ENCODE data around the gene ATG9A. TPM values are rescaled to one million over a fixed set of nuclear protein-coding genes. Genes with fewer than 3 reads are reported as not detected.
A peak's percentile ranks its signal among the peaks of the same experiment; 100 is the strongest.

ATG9A gene
- total and polyA plus RNA-seq, 2 of the 8 experiments (the other 6 are each of a cell fraction or from before 2014, with no cell fraction given): 43.6 to 66.8 TPM

GRCh38 chr2:219244789-219245147 is 15.3 kb upstream of the ATG9A start:
- peak; percentile 76 for TF ChIP-seq KDM1A (IDR thresholded peaks at IDR 0.05; ENCODE audit: borderline replicate concordance, low read length)
- no peak for TF ChIP-seq ASH2L (IDR thresholded peaks at IDR 0.05; ENCODE audit: low read length)
- no peak for TF ChIP-seq RBBP5 (IDR thresholded peaks at IDR 0.05; ENCODE audit: borderline replicate concordance, low read depth, low read length)
- TF ChIP-seq SRF (IDR thresholded peaks at IDR 0.05; ENCODE audit: low read depth, low read length): no peak
- FAIRE-seq (no peak), DNase-seq (ENCODE audit: low read depth in 1 of 2, low spot score in 2 of 2) (no peak)
- no peak overlapping the region for H2BK120ac ChIP-seq (replicated peaks; ENCODE audit: low read depth, low read length)
- POLR2A ChIA-PET (ENCODE audit: partially characterized antibody): interaction anchor here (1.0 to 14.9 kb wide), 17 partner anchors 9 to 143 kb away, joined by 3 to 190 read pairs (median 6); partner anchors contain the start of genes ABCB6, ANKZF1, ATG9A and DNAJB2
- H4K20me1 ChIP-seq (replicated peaks in 1 of 2; ENCODE audit: control insufficient read depth in 1 of 2, insufficient read depth in 2 of 2, low read length in 2 of 2): no peaks in the 10 kb centered on the region
- H3K9me3 ChIP-seq (ENCODE audit: insufficient read depth in 2 of 2, low read depth in 1 of 2, low read length in 1 of 2): no peaks in the 10 kb centered on the region
- H3K56ac ChIP-seq (replicated peaks; ENCODE audit: insufficient read length, low read depth, low read length): peak overlapping the region; percentile 7
- peaks cover 0 to 5% (median 3%) of the 10 kb centered on the region in 4 experiments; a peak in 3 of 7 replicates for H3K4me1 ChIP-seq (replicated peaks in 1 of 4; ENCODE audit: control insufficient read depth in 3 of 4, insufficient read depth in 4 of 4, low read length in 3 of 4)
- peak overlapping the region; percentile 78 for H4K5ac ChIP-seq (ENCODE audit: insufficient read length, low read depth, low read length)
- H2BK5ac ChIP-seq (ENCODE audit: low read depth, low read length): no peak overlapping the region
- H3K9ac ChIP-seq (replicated peaks in 1 of 4; ENCODE audit: extremely low read depth in 1 of 4, low read depth in 3 of 4, low read length in 3 of 4): peak overlapping the region in 3 of 4 experiments; percentile 9 to 95 (median 65); a peak in 5 of 7 replicates
- WGBS, 2 experiments (ENCODE audit: extremely low coverage in 1 of 2, insufficient coverage in 1 of 2, insufficient read length in 1 of 2, insufficient replicate concordance in 2 of 2, low coverage in 1 of 2, low lambda C conversion rate in 2 of 2, missing lambda C conversion rate in 1 of 2): 63% methylated on average over 6 of the region's 6 CpGs; no CpG with 5 or more reads in 1 of the 2 experiments
- H3K4me2 ChIP-seq (ENCODE audit: insufficient read depth in 1 of 2, low read depth in 2 of 2, low read length in 2 of 2): peak overlapping the region; percentile 91 to 98
- no peak overlapping the region for H2BK15ac ChIP-seq (ENCODE audit: low read length)
- peaks cover 8% of the 10 kb centered on the region for H3K23me2 ChIP-seq (ENCODE audit: low read depth, low read length)
- H3K4me3 ChIP-seq (ENCODE audit: extremely low read depth in 1 of 4, insufficient read depth in 2 of 4, low read depth in 3 of 4, low read length in 4 of 4): peak overlapping the region; percentile 74 to 81 (median 80)
- H2AFZ ChIP-seq (ENCODE audit: low read length): peak overlapping the region; percentile 47; the same call in 1 of the 2 replicates
- no peak overlapping the region for H2BK20ac ChIP-seq (ENCODE audit: low read length)
- no peak overlapping the region for H3K18ac ChIP-seq (ENCODE audit: extremely low read depth, low read length)
- CTCF ChIA-PET (ENCODE audit: partially characterized antibody): interaction anchor here (0.6 to 3.0 kb wide), 17 partner anchors 9 to 296 kb away, joined by 3 to 24 read pairs (median 4); partner anchors contain the start of genes ANKZF1, ATG9A, DNAJB2 and NHEJ1
- peak overlapping the region; percentile 100; the same call in 1 of the 2 replicates for H4K8ac ChIP-seq (ENCODE audit: extremely low read depth, insufficient read depth, low read length)
- no peaks in the 10 kb centered on the region for H3K27me3 ChIP-seq (replicated peaks in 1 of 4; ENCODE audit: control insufficient read depth in 3 of 4, extremely low read depth in 1 of 4, insufficient read depth in 3 of 4, low read length in 3 of 4)
- no peak overlapping the region for H4K91ac ChIP-seq (replicated peaks; ENCODE audit: insufficient read length, low read length)
- H3K23ac ChIP-seq (ENCODE audit: insufficient read length): no peak overlapping the region
- no peak overlapping the region for H3K4ac ChIP-seq (replicated peaks; ENCODE audit: insufficient read length, low read depth, low read length)
- H3K27ac ChIP-seq (ENCODE audit: low read depth, low read length): peak overlapping the region; percentile 91
- no peak overlapping the region for H2BK12ac ChIP-seq (ENCODE audit: low read depth, low read length)
- peaks cover 0 to 5% of the 10 kb centered on the region in 2 experiments; a peak in 1 of 4 replicates for H3K79me2 ChIP-seq (ENCODE audit: control insufficient read depth in 1 of 2, insufficient read depth in 2 of 2, low read length in 2 of 2)
- 0 out of 2 replicates have a peak, but pooled peaks cover 5% of the 10 kb centered on the region for H3K79me1 ChIP-seq (ENCODE audit: low read depth, low read length)
- peaks cover 0 to 3% (median under 1%) of the 10 kb centered on the region in 4 experiments; a peak in 3 of 8 replicates for H3K36me3 ChIP-seq (ENCODE audit: control insufficient read depth in 2 of 4, insufficient read depth in 4 of 4, low read length in 3 of 4)
- no peak overlapping the region for H3K14ac ChIP-seq (ENCODE audit: insufficient read length)
- no peak overlapping the region for H2AK5ac ChIP-seq (ENCODE audit: low read depth, low read length)
